IMR-90 (cell line): ENCODE results near the gene ADGRG6.

Source experiments
- CEBPB ChIP-seq: IDR thresholded peaks from 2 replicates; pipeline ENCODE4 v1.6.1; 2012; ENCODE audit warnings: low read depth, low read length, improper control_type of control experiment
- CTCF ChIP-seq: conservative IDR thresholded peaks from 2 replicates; pipeline ENCODE4 v1.5.1; 2012; ENCODE audit warnings: mild to moderate bottlenecking, low read depth, low read length, improper control_type of control experiment
- MAFK ChIP-seq: IDR thresholded peaks from 2 replicates; pipeline ENCODE4 v1.6.1; 2012; ENCODE audit warnings: low read depth, low read length, improper control_type of control experiment
- MAZ ChIP-seq: IDR thresholded peaks from 2 replicates; pipeline ENCODE4 v1.6.1; 2012; ENCODE audit warnings: low read depth, mild to moderate bottlenecking, low read length, improper control_type of control experiment, moderate library complexity, borderline replicate concordance
- MXI1 ChIP-seq: IDR thresholded peaks from 2 replicates; pipeline ENCODE4 v1.6.1; 2012; ENCODE audit warnings: low read depth, mild to moderate bottlenecking, low read length, moderate library complexity, borderline replicate concordance
- NFE2L2 ChIP-seq: fragments of 150-350 bp; IDR thresholded peaks from 2 replicates; pipeline ENCODE4 v1.6.1; 2016; ENCODE audit warnings: low read depth, mild to moderate bottlenecking, low read length
- POLR2A ChIP-seq: IDR thresholded peaks from 2 replicates; pipeline ENCODE4 v1.6.1; 2012; ENCODE audit warnings: mild to moderate bottlenecking, low read depth, low read length
- RCOR1 ChIP-seq: IDR thresholded peaks from 2 replicates; pipeline ENCODE4 v1.6.1; 2012; ENCODE audit warnings: mild to moderate bottlenecking, low read length, improper control_type of control experiment; ENCODE audit not compliant: insufficient replicate concordance
- RFX5 ChIP-seq: IDR thresholded peaks from 2 replicates; pipeline ENCODE4 v1.8.0; 2012; ENCODE audit warnings: low read depth, mild to moderate bottlenecking, low read length, moderate library complexity
- SMC3 ChIP-seq: fragments of 150-350 bp; IDR thresholded peaks from 2 replicates; pipeline ENCODE4 v1.6.1; 2016; ENCODE audit warnings: low read depth, mild to moderate bottlenecking, antibody characterized with exemption, low read length, moderate library complexity
- USF2 ChIP-seq: fragments of 150-350 bp; IDR thresholded peaks from 2 replicates; pipeline ENCODE4 v1.6.1; 2017; ENCODE audit warnings: mild to moderate bottlenecking, antibody characterized with exemption, low read length, low read depth

- no peak for TF ChIP-seq NFE2L2
- no peak for TF ChIP-seq CTCF
- TF ChIP-seq MXI1: no peak
- TF ChIP-seq POLR2A: no peak
- no peak for TF ChIP-seq SMC3
- no peak for TF ChIP-seq MAFK
- TF ChIP-seq MAZ: no peak
- TF ChIP-seq RCOR1: no peak
- TF ChIP-seq RFX5: no peak
- TF ChIP-seq CEBPB: no peak
- no peak for TF ChIP-seq USF2
Measured at GRCh38 chr6:142462260-142462659, 160.5 kb downstream of the ADGRG6 start.
